GM21717 (cell line): ENCODE results near the gene SMARCB1.

Experiments used
- ATAC-seq: cut with Tn5 transposase; IDR thresholded peaks from one replicate; pipeline ENCODE4 v1.9.1; 2021; ENCODE audit warnings: mild to moderate bottlenecking, moderate library complexity; ENCODE audit not compliant: unreplicated experiment

SMARCB1 gene

DNA sequence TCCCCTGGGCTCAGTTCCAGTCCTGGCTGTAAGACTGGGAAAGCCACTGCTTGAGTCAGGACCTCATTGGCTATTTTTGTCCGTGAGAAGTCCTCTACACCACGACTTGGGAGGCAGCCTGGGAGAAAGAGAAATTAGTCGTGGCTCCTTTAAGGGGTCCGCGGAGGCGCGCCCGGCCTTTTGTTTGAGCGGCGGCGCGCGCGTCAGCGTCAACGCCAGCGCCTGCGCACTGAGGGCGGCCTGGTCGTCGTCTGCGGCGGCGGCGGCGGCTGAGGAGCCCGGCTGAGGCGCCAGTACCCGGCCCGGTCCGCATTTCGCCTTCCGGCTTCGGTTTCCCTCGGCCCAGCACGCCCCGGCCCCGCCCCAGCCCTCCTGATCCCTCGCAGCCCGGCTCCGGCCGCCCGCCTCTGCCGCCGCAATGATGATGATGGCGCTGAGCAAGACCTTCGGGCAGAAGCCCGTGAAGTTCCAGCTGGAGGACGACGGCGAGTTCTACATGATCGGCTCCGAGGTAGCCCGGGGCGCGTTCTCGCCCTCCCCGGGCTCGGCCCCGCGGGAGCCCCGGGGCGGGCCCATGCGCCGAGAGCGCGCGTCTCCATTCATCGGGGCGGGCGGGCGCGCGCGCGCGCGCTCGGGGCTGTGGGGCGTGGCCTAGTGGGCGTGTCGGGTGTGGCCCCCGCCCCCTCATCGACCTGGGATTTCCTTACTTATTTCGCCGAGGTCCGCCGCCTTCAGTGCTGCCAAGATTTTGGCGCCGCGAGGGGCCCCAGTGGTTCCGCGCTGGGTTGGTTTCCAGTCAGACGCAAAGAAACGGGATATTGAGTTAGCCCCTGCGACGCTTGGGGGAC, at the start of gene SMARCB1:
SMARCB1 (plus strand) TSS at position 215 of the 848 bp plus-strand sequence; CDS start at position 419, 204 bp downstream.
- peak; percentile 44 for ATAC-seq

- no peak for ATAC-seq
Observed at GRCh38 chr22:23737696-23738095, 49.1 kb upstream of the SMARCB1 start.

GRCh38 chr22:23742505-23743264, 44.1 kb upstream of the SMARCB1 start:
- no peak for ATAC-seq

GRCh38 chr22:23743303-23743705, 43.5 kb upstream of the SMARCB1 start:
- no peak for ATAC-seq

- no peak for ATAC-seq
Observed at GRCh38 chr22:23744001-23744400, 42.8 kb upstream of the SMARCB1 start.

DNA sequence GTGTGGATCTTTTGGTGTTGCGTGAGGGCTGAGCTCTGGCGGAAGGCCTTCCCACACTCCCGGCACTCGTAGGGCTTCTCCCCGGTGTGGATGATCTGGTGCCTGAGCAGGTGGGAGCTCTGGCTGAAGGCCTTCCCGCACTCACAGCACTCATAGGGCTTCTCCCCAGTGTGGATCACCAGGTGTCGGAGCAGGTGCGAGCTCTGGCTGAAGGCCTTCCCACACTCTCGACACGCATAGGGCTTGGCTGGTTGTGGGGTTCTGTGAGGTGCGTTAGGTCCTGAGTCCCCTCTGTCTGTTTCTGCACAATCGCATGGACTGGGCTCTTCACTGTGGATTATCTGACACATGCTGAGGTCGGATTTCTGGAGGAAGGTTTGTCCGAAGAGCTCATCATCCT, 42.3 kb upstream of the SMARCB1 start:
- ATAC-seq, result no peak

DNA sequence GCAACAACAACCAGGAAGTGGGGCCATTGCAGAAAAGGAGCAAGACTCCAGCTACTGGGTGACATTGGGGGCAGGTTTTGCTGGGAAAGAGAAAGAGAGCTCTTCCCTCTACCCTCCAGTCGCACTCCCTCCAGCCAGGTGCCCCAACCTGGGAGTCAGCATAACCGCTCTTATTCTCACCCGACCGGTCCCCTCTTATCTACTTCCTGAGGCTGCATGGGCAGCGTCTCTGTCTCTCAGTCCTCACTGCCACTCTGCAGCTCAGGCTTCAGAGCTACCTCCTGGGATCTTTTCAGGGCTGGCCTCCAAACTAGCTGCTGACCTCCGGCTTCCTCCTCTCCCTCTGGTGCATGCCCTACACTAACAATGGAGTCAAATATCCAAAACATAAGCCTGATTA, 41.0 kb upstream of the SMARCB1 start:
- ATAC-seq, result no peak

DNA sequence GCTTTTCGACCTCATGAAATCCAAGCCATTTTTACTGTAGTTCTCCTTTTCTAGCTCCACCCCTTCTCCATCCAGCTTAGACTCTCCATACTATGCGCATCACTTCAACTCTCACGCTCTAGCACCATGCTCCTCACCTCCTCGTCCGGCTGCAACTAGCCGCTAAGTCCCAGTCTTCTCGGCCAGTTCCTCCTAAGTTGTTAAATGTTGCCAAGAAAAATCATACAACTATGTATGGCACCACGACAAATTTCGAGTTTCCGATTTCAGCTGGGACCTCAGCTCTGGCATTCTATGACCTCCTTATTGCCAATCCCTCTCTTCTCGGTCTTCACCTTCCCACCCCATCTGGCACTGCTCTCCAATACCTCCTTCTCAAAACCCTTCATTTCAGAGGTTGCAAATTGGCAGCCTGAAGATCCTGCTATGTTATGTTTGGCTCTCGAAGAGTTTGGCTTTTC, 36.9 kb upstream of the SMARCB1 start:
- no peak for ATAC-seq

- no peak for ATAC-seq
Observed at GRCh38 chr22:23750367-23750713, 36.4 kb upstream of the SMARCB1 start.

DNA sequence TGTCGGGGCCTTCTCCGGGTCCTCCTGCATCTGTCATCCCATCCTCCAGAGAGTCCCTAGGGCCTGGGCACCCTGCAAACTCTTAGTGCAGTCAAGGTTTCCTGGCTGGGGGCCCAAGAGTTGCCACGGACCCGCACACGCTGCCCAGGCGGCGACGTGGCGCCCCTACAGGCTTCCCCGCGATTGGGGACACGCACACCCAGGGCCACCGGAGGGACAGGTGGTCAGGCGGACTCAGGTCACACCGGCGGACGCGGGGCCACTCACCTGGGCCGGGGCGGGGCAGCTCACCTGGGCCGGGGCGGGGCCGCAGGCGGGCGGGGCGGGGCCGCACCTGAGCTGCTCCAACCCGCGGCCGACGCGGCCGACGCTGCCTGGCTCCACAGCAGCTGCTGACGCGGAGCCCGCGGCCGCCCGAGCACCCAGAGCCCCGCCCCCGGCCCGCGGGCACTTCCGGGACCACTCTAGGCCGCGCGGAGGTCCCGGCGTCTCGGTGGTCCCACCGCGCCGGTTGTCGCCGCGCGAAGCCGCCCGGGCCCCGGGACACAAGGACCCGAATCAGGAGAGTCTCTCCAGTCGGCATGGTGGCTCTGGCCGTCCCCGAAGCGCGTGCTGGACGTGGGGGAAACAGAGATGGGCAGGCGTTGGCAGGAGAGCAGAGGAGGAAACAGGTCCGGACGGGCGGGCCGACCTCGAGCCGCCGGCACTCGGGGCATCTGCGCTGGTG, 35.9 kb upstream of the SMARCB1 start, which contains the start of gene ZNF70:
ZNF70 (minus strand) TSS at position 399 of the 727 bp plus-strand sequence. CDS start 5,972 bp downstream, outside the sequence.
- ATAC-seq, result peak; percentile 57

DNA sequence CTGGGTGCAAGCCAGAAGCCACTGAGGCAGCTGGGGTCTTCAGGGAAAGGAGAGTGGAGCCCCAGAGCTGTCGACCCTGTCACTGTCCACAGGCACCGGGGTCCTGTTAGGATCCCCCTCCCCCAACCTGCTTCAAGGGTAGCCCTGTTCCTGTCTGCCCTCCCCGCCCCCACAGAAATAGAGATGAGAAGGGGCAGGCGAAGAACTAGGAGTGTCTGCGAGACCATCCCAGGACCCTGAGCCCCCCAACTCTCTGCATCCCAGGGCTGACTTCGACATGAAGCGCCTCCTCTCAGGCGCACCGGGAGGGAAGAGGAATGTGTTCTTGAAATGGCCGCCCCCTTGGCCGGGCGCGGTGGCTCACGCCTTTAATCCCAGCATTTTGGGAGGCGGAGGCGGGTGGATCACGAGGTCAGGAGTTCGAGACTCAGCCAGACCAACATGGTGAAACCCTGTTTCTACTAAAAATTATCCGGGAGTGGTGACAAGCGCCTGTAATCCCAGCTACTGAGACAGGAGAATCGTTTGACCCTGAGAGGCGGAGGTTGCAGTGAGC, 35.2 kb upstream of the SMARCB1 start:
- ATAC-seq, result peak; percentile 16

GRCh38 chr22:23752090-23752691, 34.6 kb upstream of the SMARCB1 start:
- ATAC-seq, result no peak

GRCh38 chr22:23752750-23753149, 34.0 kb upstream of the SMARCB1 start:
- ATAC-seq, result no peak

GRCh38 chr22:23753385-23753784, 33.4 kb upstream of the SMARCB1 start:
- ATAC-seq, result no peak

DNA sequence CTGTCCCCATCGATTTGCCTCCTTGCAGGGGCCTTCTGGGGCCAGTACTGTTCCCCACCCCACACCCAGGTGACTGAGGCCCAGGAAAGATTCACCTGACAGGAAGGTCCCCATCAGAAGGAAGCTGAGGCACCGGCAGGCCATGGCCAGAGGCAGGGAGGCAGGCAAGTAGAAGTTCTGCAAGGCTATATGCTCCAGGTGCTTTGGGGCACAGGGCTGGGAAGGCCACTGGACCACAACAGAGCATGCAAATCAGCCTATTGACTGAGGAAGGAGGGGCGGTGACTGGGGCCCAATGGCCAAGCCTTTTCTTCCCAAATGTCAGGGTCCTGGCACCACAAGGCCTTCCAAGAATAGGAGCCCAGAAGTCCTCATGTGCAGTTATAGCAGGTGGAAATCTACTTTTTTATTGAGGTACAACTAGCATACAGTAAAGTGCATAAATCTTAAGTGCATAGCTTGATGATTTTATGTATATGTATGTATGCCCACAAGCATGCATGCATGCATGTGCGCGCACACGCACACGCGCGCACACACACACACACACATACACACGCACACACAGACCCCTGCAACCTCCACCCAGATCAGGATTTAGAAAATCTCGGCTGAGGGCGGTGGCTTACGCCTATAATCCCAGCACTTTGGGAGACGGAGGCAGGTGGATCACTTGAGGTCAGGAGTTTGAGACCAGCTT, 32.4 kb upstream of the SMARCB1 start, which contains the start of gene VPREB3:
VPREB3 (minus strand) TSS at position 206 of the 700 bp plus-strand sequence; CDS start at position 144, 62 bp downstream.
- ATAC-seq, result no peak

DNA sequence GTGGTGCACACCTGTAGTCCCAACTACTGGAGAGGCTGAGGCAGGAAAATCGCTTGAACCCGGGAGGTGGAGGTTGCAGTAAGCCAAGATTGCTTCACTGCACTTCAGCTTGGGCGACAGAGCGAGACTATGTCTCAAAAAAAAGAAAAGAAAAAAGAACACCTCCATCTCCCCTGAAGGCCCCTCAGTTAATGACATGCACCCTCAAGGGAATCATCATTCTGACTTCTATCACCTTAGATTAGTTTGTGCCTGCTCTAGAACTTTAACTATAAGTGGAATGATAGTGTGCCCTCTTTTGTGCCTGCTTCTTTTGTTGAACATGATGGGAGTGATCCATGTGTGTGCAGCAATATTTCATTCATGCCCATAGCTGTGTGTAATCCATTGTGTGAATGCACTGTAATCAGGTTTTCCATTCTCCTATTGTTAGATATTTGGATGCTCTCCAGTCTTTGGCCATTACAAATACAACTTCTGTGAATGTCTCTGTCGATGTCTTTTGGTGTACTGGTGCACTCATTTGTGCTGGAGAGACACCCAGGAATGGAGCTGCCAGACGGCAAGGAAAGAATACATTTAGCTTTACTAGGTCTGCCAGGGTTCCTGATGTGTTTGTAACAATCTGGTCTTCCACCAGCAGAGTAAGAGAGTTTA, 31.7 kb upstream of the SMARCB1 start:
- no peak for ATAC-seq

GRCh38 chr22:23755711-23756110, 31.1 kb upstream of the SMARCB1 start:
- ATAC-seq, result no peak

DNA sequence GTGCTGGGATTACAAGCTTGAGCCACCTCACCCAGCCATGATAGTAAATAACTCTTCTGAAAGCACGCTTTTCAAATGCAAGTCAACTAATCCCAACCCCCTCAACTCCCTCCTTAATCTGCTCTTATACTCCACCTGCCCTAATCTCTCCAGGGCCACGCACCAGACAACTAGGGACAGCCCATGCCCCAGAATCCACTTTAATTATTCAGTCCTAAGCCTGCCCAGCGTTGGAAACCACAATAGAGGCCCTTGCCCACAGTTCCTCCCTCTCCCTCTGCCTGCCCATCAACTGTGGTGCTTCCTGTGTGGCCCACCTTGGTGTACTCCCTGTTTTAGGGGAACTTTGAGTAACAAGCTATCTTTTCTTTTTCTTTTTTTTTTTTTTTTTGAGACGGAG, 29.9 kb upstream of the SMARCB1 start:
- ATAC-seq, result no peak

- ATAC-seq, result no peak
Observed at GRCh38 chr22:23759566-23759965, 27.2 kb upstream of the SMARCB1 start.
